ENCODE data around the gene RASGEF1B. TPM values are rescaled to one million over a fixed set of nuclear protein-coding genes. Genes with fewer than 3 reads are reported as not detected.
"Not testable (repeated sequence)": the region's sequence is repeated elsewhere in the genome, so short reads cannot be mapped to it uniquely, and the experiment has no call there.

RASGEF1B gene
- total RNA-seq, 1 donor from 2014 or later: 13.5 TPM

GRCh38 chr4:81408341-81408740, 63.4 kb downstream of the RASGEF1B start:
- H3K36me3 ChIP-seq: no peaks in the 10 kb centered on the region
- no peak overlapping the region for H3K27ac ChIP-seq
- H3K4me1 ChIP-seq: no peaks in the 10 kb centered on the region
- no peaks in the 10 kb centered on the region for H3K9me3 ChIP-seq
- no peak for TF ChIP-seq POLR2AphosphoS5 (IDR thresholded peaks at IDR 0.05; ENCODE audit: insufficient read depth in 1 of 2, low read depth in 1 of 2)
- TF ChIP-seq, protein P1, sequence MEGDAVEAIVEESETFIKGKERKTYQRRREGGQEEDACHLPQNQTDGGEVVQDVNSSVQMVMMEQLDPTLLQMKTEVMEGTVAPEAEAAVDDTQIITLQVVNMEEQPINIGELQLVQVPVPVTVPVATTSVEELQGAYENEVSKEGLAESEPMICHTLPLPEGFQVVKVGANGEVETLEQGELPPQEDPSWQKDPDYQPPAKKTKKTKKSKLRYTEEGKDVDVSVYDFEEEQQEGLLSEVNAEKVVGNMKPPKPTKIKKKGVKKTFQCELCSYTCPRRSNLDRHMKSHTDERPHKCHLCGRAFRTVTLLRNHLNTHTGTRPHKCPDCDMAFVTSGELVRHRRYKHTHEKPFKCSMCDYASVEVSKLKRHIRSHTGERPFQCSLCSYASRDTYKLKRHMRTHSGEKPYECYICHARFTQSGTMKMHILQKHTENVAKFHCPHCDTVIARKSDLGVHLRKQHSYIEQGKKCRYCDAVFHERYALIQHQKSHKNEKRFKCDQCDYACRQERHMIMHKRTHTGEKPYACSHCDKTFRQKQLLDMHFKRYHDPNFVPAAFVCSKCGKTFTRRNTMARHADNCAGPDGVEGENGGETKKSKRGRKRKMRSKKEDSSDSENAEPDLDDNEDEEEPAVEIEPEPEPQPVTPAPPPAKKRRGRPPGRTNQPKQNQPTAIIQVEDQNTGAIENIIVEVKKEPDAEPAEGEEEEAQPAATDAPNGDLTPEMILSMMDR (IDR thresholded peaks at IDR 0.05): no peak
- no peak for TF ChIP-seq POLR2A (IDR thresholded peaks at IDR 0.05)
- H3K4me3 ChIP-seq: no peak overlapping the region
- no peak for DNase-seq (ENCODE audit: extremely low spot score in 2 of 2)
- H3K27me3 ChIP-seq: no peaks in the 10 kb centered on the region
- intact Hi-C loops (cut with DNase I): no loop called here

- H3K27me3 ChIP-seq: no peaks in the 10 kb centered on the region
- H3K4me3 ChIP-seq: no peak overlapping the region
- TF ChIP-seq POLR2A (IDR thresholded peaks at IDR 0.05): no peak
- no peak for TF ChIP-seq POLR2AphosphoS5 (IDR thresholded peaks at IDR 0.05; ENCODE audit: insufficient read depth in 1 of 2, low read depth in 1 of 2)
- TF ChIP-seq, protein P1 (IDR thresholded peaks at IDR 0.05): no peak
- no peak overlapping the region for H3K27ac ChIP-seq
- no peaks in the 10 kb centered on the region for H3K36me3 ChIP-seq
- no peaks in the 10 kb centered on the region for H3K9me3 ChIP-seq
- DNase-seq (ENCODE audit: extremely low spot score in 2 of 2): no peak
- H3K4me1 ChIP-seq: no peaks in the 10 kb centered on the region
- intact Hi-C loops (cut with DNase I): no loop called here
Observed at GRCh38 chr4:81407726-81408125, 64.0 kb downstream of the RASGEF1B start.

GRCh38 chr4:81406481-81406880, 65.2 kb downstream of the RASGEF1B start:
- H3K9me3 ChIP-seq; DNase-seq (ENCODE audit: extremely low spot score in 2 of 2); H3K27me3 ChIP-seq; intact Hi-C loops (cut with DNase I); H3K27ac ChIP-seq; H3K4me3 ChIP-seq; H3K36me3 ChIP-seq; H3K4me1 ChIP-seq: not testable (repeated sequence)

DNA sequence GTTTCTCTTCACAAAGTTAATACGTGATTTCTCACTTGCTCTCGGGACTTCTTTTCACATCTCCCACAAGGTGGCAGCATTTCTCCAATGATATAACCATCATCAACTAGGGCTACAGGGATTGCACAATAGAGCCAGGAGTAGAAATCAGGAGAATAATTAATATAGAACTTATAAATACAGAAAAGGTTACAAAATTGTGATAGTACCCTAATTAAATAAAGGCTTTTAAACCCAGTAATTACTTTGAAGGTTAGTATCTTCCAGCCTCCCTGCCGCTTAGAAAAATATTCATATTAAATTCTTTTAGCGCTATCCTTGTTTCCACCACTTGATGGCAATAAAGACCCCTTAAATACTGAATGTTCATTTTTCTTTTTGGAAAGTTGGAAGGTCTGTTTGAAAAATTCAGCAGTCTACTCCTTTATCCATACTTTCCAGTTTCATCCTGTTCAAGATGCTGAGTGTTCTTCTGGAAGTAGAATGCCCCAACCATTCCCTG, 65.8 kb downstream of the RASGEF1B start:
- H3K27ac ChIP-seq: no peak overlapping the region
- H3K27me3 ChIP-seq: no peaks in the 10 kb centered on the region
- intact Hi-C loops (cut with DNase I): no loop called here
- DNase-seq (ENCODE audit: extremely low spot score in 2 of 2): no peak
- H3K36me3 ChIP-seq: no peaks in the 10 kb centered on the region
- H3K4me1 ChIP-seq: no peaks in the 10 kb centered on the region
- TF ChIP-seq POLR2A (IDR thresholded peaks at IDR 0.05): no peak
- peak in 1 of 2 donors; percentile 85 for TF ChIP-seq POLR2AphosphoS5 (IDR thresholded peaks at IDR 0.05; ENCODE audit: insufficient read depth in 1 of 2, low read depth in 1 of 2)
- TF ChIP-seq, protein P1 (IDR thresholded peaks at IDR 0.05): peak; percentile 61 to 92 (median 84)
- H3K9me3 ChIP-seq: no peaks in the 10 kb centered on the region
- no peak overlapping the region for H3K4me3 ChIP-seq

- H3K4me3 ChIP-seq: no peak overlapping the region
- intact Hi-C loops (cut with DNase I): no loop called here
- TF ChIP-seq POLR2AphosphoS5 (IDR thresholded peaks at IDR 0.05; ENCODE audit: insufficient read depth in 1 of 2, low read depth in 1 of 2) (no peak), POLR2A (IDR thresholded peaks at IDR 0.05) (no peak)
- TF ChIP-seq, protein P1 (IDR thresholded peaks at IDR 0.05): no peak
- no peaks in the 10 kb centered on the region for H3K36me3 ChIP-seq
- no peaks in the 10 kb centered on the region for H3K9me3 ChIP-seq
- H3K4me1 ChIP-seq: no peaks in the 10 kb centered on the region
- no peaks in the 10 kb centered on the region for H3K27me3 ChIP-seq
- no peak overlapping the region for H3K27ac ChIP-seq
- no peak for DNase-seq (ENCODE audit: extremely low spot score in 2 of 2)
Observed at GRCh38 chr4:81404741-81405140, 67.0 kb downstream of the RASGEF1B start.

Measured in vagina (tissue), 2 donors.